Stimulated activated CD8-positive, alpha-beta memory T cell treated with anti-CD3 and anti-CD28 coated beads, Interleukin-4, amount 100 ng/mL, for 48 hours (primary cell): ENCODE measurements around the gene NINL.
"Not testable (repeated sequence)": the region's sequence is repeated elsewhere in the genome, so short reads cannot be mapped to it uniquely, and the experiment has no call there.

ENCODE experiments used
- DNase-seq: peaks from one replicate; pipeline ENCODE4 v3.0.0-alpha.2; 2020

The NINL gene

DNA sequence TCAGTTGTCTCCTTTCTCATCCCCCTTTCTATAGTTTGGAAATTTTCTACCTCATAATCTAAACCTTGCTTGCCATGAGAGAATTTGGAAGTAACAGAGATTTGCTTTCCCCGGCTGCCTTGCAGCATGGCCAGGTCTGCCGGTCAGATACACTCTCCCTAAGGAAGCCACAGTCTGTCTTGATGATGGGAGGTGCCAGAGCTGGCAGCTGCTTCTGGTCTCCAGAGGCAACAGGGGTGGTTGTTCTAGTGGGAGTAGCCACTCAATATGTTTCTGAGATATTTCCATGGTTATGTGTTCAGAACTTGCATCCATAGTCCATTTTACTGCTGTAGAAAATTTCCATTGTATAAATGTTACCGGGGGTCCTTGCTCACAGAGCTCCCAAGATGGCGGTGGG lies 5.4 kb upstream of the NINL start:
- not testable (repeated sequence) for DNase-seq

DNA sequence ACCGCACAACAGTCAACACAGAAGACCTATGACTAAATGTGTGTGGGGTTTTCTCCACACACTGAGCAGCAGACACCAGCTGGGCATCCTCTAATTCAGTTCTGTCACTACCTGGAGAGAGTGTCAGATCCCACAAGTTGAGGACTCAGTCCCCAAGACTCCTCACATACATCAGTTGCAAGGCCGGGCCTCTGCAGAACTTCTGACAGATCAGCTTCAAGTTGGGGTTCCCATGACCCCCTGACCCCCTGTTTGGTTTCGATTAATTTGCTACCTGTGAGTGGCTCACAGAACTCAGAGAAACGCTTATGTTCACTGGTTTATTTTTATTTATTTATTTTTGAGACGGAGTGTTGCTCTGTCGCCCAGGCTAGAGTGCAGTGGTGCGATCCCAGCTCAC lies 3.2 kb upstream of the NINL start:
- no peak for DNase-seq

DNA sequence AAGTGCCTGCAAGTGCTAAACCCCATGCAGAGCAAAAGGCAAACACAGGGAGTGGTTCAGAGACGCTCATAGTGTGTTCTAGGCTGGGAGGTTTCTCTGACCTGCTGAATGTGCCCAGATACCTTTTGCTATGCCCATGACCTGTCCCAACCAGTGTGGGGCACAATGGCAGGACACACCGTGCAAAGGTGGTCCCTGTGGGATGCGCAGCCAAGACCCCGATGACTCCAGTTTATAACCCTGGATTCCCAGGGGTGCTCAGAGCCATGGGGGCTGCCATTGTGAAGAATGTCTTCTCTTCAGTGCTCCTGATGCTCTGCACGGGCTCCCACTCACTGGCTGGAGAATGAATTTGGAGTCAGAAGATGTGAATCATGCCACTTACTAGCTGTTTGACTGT lies 2.2 kb upstream of the NINL start:
- DNase-seq, result no peak

DNA sequence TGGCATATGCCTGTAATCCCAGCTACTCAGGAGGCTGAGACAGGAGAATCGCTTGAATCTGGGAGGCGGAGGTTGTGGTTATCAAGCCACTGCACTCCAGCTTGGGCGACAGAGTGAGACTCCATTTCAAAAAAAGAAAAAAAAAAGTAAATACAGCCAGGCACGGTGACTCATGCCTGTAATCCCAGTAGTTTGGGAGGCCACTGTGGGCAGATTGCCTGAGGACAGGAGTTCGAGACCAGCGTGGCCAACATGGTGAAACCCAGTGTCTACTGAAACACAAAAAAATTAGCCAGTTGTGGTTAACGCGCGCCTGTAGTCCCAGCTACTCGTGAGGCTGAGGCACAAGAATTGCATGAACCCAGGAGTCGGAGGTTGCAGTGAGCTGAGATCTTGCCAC lies 1.5 kb upstream of the NINL start:
- DNase-seq, result no peak

DNA sequence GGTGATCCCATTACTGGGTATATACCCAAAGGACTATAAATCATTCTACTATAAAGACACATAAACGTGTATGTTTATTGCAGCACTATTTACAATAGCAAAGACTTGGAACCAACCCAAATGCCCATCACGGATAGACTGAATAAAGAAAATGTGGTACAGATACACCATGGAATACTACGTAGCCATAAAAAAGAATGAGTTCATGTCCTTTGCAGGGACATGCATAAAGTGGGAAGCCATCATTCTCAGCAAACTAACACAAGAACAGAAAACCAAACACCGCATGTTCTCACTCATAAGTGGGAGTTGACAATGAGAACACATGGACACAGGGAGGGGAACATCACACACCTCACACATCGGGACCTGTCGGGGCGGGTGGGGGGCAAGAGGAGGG lies 1.7 kb downstream of the NINL start:
- not testable (repeated sequence) for DNase-seq

DNA sequence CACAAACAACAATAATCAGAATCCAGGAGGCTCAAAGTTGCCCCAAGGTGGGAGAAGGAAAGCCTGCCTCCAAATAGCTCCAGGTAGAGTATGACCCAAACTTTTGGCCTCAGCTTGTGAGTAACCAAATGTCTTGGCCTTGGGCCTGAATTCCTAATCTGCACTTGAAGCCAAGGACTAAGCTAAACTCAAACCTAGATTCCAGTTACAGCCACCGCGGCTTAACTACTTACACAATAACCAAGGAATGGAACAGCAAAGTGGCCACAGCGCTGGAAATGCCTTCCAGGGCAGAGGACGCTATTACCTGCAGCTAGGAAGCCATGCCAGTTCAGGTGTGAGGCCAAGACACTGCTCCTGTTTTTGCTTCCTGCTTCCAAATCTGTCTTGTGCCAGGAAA lies 4.6 kb downstream of the NINL start:
- DNase-seq, result no peak

DNA sequence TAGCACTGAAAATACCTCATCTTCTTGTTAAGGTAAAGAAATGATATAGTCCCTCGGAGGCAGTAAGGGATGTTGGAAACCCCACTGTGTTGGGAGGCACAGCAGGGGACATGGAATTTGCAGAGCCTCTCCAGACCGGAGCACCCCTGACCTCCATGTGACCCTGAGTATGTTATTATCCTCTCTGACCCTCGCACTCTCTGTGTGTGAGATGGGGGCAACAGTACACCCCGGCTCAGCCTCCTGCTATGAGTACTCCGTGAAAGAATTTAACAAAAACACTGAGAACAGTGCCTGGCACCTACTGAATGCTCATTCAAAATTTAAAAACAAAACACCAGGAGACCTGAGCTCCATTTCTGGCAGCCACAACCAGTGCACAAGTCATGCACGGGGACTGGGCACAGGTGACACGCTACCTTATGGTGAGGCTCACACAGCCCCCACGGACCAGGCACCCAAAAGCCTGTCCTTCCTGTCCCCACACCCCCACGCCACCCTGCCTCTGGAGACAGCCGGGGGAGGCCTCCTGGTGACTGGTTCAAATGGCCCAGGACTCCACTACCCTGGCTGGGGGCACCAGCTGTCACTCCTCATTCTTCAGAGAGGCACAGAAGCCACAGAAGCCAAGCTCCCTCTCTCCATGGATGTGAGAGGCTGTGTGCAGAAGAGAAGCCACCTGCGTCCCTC lies 6.1 kb downstream of the NINL start:
- no peak for DNase-seq

DNA sequence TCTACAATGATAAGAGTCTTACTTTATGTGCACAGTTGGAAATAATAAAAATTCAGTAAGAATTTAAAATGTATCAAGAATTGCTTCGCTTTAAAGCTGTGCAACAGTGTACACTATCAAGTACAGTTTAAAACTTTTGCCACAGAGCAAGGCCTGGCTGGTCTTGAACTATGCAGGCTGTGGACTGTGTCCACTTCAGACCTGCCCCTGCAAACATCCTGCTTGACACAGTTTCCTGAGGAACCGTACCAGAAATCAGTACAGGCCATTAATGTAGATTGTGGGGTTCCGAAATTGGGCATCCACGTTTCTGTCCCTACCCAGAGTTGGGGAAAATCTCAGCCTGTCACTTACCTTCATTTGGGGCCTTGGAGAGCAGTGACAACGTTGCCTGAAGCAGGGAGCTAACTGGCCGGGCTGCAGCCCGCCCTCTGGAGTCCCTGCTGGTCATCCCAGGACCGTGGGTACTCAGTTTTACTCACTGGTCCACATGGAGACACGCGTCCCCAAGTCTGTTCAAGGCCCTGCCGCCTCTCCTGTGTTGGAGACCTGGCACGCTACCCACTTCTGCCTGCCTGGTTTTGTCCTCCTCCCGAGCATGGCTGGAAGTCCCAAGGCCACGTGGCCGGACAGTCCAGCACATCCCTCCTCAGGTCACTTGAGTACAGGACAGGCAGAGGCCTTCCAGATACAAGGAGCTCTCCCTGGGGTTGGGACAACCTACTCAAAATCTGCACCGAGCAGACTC lies 8.4 kb downstream of the NINL start:
- no peak for DNase-seq

DNA sequence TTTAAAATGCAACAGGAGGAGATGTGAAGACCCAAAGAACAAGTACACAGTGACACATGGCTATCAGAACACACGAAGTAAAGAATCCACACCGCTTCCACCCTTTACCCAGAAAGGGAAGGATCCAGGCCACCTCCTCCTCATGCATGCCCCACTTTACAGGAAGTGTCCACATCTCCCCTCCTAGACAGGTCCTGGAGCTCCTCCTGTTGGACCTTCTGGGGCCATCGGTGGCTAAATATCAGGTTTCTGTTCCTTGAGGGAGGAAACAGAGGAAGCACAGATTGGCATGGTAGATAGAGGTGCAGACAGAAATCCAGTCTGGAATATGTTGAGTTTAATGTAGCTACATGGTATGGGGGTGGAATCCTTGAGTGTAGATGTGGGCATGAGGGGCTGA lies 10.9 kb downstream of the NINL start:
- no peak for DNase-seq

DNA sequence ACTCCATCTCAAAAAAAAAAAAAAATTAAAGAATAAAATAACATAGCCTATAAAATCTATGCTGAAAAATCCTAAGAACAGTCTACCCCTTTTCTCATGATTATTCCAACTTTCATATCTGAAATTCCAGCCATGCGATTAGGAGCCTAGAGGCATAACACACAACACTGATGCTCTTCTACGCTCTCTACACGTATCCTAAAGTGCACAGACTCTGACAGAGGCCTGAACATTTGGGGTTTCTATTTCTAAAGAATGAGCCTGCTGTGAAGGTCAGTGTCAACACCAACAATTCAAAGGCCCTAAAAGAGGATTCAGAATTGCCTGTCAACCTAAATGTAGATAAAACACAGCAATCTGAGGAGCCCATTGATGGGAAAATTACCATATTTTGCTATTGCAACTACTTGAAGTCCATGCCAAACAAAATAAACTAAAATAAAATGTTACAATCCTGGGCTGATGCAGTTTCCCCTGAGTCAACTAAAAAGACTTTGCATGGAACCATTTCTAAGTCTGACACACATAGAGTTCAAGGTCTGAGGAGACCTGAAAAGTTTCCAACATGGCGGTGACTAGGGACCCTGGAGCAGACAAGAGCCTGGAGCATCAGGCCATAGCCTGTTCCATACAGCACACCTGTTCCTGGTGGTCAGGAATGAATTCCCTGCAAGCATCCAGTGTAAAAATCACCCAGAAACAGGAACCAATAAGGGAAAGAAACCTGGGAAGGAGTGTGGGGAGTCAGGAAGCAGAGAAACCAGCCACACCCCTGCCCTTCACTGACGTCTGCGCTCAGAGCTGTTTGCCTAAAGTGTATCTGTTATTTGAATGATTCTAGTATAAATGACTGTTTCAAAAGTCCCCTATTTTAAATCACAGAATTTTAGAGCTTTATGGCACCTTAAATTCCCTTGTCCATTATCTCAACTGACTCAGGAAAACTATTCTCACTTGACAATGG lies 11.8 kb downstream of the NINL start:
- DNase-seq, result no peak

DNA sequence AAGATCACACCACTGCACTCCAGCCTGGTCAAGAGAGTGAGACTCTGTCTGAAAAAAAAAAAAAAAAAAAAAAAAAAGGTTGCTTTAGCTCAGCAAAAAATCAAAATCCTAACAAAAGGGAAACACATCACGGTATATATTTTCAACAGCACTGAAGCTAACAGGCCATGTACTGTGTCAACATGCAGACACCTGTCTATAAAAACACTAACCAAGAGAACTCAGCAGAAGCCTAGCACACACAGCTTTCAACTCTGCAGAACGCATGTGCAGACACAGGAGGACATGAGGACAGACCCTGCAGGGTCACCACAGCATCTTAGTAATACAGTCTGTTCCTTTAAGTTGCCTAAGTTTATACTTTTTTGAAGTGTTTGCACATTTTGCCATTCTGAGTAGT lies 13.5 kb downstream of the NINL start:
- DNase-seq, result no peak

DNA sequence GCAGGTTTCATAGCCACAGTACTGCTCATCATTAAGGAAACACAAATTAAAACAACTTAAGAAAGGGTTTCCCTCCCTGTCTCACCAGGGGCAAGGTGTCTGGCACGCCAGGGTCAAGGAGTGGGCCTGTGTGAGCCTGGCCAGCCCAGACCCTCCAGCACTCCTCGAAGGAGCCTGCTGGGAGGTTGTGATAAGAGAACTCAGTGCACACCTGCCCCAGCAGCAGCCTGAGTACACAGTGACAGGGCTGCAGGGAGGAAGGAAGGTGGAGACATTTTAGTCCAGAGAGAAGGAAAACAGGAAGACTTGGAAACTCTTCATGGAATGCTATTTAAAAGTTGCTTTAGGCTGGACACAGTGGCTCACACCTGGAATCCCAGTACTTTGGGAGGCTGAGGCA lies 14.1 kb downstream of the NINL start:
- DNase-seq, result no peak

DNA sequence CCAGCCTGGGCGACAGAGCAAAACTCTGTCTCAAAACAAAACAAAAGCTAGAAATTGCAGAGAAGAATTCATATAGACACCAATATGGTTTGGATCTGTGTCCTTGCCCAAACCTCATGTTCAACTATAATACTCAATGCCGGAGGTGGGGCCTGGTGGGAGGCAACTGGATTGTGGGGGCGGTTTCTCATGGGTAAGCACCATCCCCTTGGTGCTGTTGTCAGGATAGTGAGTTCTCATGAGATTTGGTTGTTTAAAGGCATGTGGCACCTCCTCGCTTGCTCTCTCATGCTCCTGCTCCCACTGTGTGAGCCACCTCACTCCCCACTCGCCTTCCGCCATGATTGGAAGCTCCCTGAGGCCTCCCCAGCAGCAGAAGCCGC lies 15.2 kb downstream of the NINL start:
- no peak for DNase-seq

DNA sequence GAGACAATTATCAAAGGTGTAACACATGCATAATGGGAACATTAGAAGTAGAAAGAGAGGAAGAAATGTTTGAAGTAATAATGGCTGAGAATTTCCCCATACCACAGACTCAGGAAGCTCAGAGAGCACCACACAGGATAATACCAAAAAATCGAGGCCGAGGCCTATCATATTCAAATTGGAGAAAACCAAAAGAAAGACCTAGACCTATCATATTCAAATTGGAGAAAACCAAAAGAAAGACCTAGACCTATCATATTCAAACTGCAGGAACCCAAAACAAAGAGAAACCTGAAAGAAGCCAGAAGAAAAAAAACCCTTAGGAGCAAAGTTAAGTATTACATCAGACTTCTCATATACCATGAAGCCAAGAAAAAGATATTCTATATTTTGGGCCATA lies 18.0 kb downstream of the NINL start:
- DNase-seq, result no peak

DNA sequence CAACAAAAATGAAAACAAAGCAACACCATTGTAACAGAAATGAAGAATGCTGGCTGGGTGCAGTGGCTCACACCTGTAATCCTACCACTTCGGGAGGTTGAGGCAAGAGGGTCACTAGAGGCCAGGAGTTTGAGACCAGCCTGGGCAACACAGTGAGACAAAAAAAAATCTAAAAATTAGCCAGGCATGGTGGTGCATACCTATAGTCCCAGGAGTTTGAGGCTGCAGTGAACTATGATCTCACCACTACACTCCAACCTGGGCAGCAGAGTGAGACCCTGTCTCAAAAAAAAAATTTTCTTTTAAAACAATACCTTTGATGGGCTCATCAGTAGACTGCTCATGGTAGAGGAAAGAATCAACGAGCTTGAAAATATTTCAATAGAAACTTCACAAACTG lies 18.5 kb downstream of the NINL start:
- no peak for DNase-seq

DNA sequence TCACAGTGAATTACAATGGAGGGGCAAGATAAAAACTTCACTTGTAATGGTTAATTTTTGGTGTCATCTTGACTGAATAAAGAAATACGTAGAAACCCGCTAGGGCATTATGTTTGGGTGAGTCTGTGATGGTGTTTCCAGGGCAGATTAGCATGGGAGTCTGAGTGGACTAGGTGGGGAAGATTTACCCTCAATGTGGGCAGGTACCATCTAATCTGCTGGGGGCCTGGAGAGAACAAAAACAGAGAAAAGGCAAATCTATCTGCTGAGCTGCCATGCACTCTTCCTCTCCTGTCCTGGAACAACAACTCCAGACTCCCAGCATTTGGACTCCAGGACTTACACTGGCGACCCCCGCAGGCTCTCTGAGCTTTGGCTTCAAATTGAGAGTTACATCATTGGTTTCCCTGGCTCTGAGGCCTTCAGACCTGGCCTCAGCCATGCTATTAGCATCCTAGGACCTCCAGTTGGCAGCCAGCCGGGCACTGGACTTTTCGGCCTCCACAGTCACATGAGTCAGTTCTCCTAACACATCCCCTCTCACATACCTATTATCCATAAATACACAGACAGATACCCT lies 19.7 kb downstream of the NINL start:
- no peak for DNase-seq

DNA sequence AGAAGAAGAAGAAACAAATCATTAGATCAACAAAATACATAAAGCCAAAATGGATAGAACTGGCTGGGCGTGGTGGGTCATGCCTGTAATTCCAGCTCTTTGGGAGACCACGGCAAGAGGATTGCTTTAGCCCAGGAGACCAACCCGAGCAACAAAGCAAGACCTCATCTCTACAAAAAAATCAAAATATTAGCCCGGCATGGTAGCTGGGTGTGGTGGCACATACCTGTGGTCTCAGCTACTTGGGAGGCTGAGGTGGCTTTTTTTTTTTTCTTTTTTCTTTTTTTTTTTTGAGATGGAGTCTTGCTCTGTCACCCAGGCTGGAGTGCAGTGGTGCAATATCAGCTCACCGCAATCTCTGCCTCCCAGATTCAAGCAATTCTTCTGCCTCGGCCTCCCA lies 21.5 kb downstream of the NINL start:
- no peak for DNase-seq

DNA sequence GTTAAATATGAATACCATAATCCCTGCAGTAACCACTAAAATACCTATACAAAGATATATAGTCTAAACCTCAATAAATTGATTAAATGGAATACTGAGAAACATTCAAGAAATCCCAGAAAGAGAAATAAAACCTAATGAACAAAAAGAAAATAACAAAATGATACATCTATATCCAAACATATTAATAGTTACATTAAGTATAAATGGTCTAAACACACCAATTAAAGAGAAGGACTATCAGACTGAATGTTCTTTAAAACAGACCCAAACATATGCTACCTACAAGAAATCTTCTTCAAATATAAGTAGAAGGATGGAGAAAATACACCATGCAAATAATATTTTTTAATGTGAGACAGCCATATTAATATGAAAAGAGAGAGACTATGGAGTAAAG lies 22.0 kb downstream of the NINL start:
- DNase-seq, result no peak

DNA sequence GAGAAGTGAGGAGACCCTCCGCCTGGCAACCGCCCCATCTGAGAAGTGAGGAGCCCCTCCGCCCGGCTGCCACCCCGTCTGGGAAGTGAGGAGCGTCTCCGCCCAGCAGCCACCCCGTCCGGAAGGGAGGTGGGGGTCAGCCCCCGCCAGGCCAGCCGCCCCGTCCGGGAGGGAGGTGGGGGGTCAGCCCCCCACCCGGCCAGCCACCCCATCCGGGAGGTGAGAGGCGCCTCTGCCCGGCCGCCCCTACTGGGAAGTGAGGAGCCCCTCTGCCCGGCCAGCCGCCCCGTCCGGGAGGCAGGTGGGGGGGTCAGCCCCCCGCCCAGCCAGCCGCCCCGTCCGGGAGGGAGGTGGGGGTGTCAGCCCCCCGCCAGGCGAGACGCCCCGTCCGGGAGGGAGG lies 23.6 kb downstream of the NINL start:
- DNase-seq, result not testable (repeated sequence)

DNA sequence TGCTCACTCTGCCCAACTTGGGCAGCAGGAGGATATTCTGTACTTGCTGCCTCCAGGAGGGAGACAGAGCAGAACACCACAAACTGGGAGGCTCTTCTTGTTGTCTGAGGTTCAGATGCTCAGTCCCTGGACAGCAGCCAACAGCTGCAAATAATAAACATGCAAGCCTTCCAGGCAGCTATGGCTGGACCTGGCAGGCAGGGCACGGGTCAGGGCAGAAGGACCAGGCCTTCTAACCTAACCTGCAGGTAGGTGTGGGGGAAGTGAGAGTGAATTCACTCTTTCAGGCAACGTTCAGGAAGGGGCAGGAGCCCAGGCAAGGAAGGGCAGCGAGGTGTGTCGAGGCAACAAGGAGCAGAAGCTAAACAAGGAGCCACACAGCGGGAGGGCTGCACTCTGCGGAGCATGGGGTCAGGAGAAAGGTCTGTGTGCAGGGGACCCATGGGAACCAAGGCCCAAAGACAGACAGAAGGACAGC lies 31.5 kb downstream of the NINL start:
- DNase-seq, result no peak

DNA sequence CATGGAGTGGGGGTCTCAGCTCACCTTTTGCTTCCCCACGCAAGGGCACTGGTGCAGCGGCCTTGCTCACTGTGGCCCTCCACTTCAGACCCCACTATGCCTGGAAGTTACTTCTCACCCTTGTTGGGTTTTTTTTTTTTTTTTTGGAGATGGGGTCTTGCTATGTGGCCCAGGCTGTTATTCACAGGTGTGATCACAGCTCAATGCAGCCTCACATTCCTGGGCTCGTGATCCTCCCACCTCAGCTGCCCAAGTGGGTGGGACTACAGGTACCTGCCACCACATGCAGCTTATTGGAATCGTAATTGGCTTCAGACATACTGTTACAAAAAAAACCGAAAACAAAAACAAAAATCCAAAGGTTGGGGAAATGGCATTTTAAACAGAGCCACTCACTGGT lies 32.4 kb downstream of the NINL start:
- no peak for DNase-seq

DNA sequence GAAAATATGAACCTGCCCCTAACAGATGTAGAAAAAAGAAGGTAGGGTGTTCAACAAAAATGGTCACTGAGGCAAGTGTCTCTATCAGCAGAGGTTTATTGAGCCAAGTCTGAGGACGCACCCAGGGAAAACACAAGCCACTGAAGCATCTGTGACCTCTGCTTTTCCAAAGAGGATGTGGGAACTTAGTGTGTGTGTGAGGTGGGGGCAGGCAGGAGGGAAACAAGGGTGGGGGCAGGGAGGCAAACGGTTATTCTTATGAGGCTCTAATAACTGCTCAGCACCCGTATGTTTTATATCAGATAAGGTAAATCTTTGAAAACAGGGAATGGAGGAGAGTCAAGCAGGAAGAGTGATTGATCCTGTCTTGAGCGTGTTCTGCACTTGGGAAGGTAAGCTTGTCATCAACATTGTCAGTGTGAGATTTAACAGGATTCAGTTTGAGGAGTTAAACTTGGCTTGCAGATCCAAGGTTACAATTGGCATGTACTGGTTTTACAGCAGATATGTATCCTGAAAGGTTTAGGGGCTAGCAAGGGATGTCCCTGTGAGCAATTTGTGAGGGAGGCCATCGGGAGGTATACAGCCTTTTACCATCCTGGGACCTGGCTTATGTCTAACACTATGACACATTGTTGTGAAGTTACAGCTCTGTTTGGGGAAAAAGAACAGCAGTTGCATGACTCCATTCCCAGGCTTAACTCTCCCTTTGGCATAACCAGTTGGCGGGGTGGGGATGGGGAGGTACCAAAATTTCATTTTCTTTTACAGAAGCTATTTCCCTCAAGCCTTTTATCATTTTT lies 33.7 kb downstream of the NINL start:
- DNase-seq, result no peak
